NCI-H510A (cell line): ENCODE measurements around the gene ASAP3.
A peak's percentile ranks its signal among the peaks of the same experiment; 100 is the strongest.

Experiments
- DNase-seq: peaks from one replicate; lab custom pipeline; 2025; lab: John Stamatoyannopoulos, UW

ASAP3 gene

DNA sequence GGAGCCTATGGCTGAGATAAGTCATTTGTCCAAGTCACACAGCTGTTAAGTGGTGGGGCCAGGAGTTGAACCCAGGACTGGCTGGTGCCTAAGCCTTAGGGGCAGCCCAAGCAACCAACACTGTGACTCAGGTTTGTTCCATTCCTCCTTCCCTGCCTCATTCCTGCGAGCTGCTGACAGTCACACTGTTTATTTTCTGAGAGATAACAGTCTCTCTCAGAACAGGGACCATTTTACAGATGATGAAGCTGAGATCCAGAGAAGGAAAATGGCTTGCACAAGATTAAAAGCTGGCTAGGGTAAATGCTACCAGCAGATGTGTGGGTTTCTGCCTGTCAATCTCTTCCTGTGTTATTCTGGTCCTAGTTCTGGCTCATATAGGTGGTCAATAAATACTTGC is 35.1 kb downstream of the ASAP3 start:
- no peak for DNase-seq

DNA sequence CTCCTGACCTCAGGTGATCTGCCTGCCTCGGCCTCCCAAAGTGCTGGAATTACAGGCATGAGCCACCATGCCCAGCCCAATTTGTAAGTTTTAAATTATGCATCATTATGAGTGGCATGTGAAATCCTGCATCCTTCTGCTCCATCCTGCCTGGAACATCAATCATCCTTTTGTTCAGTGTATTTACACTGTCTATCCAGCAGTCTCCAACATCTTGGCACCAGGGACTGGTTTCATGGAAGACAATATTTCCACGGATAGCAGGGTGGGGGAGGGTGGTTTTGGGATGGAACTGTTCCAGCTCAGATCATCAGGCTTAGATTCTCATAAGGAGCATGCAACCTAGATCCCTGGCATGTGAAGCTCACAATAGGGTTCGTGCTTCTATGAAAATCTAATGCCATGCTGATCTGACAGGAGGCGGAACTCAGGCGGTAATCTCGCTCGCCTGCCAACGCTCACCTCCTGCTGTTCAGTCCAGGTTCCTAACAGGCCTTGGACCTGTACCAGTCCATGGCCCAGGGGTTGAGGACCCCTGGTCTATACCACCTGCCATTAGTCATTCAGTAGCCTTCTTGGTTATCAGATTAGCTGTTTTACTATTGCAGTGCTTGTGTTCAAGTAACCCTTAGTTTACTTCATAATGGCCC is 37.2 kb downstream of the ASAP3 start:
- DNase-seq, result no peak

DNA sequence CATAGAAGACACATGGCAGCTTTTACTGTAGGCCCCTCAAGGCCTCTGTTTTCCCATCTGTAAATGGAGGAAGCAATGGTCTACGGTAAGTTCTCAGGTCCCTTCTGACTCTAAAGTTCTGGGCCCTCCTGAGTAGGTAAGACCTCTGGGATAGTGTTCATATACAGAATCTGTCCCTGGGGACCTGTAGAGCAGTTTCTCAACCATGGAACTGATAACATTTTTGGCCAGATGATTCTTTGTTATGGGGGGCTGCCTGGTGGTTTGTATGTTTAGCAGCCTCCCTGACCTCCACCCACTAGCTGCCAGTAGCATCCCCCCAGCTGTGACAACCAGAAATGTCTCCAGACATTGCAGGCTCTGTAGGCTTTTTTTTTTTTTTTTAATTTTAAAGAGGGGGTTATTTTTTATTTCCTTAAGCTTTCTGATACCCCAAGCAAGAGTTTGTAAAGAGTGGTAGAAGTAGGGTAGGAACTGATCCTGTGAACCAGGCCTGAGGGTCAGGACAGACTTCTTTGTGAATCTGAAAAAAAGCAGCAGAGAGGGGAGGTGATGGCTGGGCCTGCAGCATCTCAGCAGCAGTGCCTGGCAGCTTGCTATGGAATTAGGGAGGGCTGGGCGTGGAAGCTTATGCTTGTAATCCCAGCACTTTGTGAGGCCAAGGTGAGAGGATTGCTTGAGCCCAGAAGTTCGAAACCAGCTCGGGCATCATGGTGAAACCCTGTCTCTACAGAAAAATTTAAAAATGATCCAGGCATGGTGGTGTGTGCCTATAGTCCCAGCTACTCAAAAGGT is 39.2 kb downstream of the ASAP3 start:
- no peak for DNase-seq

DNA sequence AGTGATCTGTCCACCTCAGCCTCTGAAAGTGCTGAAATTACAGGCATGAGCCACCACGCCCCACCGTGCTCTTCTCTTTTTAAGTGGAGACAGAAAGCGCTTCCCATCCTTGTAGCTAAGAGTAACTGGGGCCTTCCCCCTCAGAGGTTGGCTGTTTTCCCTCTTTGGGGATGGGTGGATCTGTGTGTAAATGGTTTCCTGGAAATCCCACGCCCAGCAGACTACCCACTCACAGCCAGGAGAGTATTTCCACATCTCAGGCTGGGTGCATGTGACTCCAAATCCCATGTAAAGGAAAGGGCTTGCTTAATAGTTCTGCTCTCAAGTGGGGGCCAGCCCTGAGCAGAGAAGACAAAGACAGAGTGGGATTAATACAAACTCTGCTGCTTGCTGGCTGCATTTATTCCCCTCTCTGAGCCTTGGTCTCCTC is 39.9 kb downstream of the ASAP3 start:
- DNase-seq, result no peak

DNA sequence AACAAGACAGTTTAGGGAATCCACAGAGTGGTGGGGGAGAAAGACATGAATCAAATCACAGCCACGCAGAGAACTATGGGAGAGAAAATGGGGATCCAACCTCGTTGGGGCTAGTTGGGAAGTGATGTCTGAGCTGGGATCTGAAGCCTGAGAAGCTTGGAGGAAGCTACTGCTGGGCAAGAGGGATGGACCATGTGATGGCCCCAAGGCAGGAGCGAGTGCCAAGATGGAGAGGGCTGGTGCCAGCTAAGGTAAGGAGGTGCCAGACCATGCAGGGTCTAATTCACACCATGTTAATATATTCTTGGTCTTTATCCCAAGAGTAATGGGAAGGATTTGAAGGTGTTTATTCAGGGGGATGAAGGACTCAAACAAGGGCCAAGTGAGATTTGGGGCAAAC is 41.2 kb downstream of the ASAP3 start:
- DNase-seq, result no peak

DNA sequence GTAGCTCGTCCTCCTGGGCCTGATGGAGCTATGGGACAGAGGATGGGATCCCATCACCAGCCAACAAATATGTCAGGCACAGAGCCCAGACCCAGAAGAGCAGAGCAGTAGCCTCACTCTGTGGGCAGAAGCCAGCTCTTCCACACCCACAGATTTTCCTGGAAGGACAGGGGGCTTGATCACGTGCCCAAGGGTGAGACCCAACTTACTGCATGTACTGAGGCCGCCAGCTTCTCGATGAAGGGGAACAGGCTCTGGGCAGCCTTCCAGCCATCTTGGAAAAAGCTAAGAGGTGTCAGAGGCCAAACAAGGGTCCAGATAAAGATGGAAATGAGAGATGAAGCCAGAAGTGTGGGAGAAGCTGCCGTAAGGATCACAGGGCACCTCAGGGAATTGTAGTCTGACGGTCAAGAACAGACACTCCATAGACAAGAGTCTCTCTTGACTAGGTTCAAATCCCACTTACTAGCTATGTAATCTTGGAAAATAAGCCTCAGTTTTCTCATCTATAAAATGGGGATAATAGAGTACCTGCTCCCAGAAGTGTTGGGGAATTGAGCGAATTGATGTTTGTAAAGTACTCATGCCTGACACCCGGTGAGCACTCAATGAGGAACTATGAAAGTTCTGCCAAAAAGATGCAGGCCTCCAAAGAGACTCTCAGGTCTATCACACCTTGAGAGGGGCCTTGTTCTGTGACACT is 42.4 kb downstream of the ASAP3 start:
- DNase-seq, result no peak

DNA sequence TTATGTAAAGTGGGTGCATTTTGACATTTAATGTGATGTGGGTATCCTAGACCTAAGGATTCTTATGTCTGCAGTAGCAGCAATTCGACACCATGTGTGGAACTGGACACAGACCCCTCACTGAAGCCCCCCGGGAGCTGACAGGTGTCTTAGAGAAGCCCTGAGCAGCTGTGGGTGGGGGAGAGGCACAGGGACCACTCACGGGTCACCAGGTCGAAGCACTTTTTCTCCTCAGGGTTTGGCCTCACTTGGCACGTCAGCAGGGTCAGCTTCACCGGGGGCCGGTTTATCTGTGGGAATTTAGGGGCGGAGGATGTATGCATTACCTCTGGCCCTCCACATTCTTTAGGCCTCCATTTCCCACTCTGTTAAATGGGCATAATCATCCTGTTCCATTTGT is 45.4 kb downstream of the ASAP3 start:
- no peak for DNase-seq

DNA sequence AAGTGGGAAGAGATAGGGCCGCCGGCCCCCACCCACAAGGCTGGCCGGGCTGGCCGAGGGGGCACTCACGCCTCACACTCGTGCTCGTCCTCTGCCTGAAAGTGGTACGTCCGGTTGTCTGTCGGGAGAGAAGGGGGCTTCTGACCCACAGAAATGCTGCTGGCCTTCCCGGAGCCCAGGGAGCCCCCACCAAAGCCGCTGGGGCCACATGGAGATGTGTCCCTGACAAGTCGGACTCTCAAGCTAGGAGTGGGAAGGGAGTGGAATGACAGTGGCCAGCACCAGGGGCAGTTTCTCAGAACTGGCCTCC is 46.7 kb downstream of the ASAP3 start:
- DNase-seq, result no peak

DNA sequence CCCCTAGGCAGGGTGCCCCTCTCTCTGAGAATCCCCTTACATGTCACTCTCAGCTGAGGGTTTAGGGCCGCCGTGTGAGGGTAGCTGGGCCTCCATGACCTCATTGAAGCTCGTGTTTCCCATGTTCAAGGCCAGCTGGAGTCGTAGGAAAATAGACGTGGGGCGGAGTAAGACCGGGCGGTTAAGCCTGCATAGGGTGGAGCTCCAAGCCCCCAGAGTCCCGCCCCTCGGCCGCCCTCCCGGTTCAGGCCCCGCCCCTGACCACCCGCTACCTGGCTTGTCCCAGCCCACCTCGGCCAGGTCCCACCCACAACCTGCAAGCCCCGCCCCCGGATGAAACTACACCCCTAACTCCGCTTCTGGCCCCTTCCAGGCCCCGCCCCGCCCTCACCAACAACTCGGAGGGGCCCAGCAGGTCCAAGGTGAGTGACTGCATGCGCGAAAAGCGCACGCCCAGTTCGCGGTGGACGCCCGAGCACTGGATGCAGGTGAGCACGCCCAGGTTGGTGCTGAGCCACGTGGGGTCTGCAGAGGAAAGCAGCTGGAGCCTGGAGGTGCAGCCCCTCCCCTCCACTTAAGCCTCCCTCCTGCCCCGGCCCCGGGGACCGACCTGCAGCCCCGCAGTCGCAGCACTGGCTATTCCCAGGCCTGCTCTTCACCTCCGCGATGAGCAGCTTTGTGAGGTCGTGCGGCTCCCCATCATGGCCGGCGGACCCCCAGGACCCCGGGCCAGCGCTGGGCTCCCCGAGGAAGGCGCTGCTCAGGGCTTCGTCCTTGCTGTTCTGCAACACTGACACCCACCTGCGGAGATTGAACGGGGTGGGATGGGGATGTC is 47.2 kb downstream of the ASAP3 start:
- no peak for DNase-seq

DNA sequence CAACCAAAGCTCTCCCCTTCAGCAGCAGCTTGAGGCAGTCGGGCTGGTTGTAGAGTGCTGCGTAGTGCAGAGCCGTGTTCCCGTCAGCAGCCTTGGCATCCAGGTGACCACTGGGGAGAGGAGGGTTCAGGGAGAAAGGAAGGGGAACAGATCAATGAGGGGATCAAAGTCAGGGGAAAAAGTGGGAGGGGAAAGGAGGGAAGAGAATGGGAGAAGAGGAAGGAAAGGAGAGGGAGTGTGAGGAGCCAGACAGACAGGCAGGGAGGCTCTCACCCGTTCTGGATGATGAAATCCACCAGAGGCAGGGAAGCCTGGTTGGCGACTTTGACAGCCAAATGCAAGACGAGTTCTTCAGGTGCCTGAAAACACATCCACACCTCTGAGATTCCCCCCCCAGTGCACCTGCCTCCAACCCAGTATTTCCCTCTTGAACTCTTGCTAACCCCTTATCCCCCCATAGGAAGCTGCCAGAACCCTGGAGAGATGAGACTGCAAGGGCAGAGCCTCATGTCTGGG is 49.7 kb downstream of the ASAP3 start:
- no peak for DNase-seq

DNA sequence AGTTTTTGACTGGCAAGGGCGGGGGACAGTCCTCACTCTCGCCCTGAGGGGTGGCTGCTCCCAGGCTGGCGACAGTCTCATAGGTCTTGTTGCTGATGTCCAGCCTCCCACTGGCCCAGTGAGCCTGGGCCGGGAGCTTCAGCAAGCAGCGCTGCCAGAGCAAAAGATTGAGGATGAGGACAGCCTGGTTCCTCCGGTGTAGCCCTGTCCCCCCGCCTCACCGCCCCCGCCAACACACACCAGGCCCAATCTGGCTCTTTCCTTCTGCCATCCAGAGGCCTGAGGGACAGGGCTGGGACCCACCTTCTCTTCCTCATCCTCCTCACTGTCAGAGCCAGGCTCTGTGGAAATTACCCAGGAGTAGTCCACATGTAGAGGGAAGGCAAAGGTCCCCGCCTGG is 50.9 kb downstream of the ASAP3 start:
- DNase-seq, result no peak

DNA sequence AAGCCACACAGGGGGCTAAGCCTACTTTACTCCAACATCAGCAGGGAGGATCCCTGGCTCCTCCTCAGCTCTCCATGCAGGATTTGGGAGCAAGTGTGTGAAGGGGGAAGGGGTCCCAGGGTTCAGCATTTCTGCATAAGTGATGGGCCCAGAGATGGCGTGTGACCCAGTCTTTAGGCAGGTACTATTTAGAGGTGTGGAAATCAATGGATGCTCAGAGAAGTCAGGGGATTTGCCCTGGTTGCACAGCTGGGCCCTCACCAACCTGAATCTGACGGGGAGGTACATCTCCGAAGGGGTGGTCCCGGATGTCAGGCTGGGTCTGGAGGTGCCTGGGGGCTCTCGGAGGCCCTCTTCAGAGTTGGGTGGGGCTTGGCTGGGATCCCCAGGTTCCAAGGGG is 52.5 kb downstream of the ASAP3 start:
- no peak for DNase-seq

DNA sequence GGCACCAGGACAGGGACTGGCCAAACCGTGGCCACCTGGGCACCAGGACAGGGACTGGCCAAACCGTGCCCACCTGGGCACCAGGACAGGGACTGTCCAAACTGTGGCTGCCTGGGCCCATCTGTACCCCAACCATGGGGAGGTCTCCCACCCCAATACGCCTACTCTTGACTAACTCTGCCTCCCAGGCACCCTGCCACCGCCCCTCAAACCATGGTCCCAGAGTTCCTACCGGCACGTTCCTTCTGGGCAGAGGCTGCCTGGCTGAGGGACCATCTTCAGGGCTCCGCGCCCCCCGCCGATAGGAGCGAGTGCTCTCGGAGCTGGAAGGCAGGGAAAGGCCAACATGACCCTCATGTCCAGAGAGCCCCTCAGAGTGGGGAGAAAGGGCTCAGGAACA is 53.2 kb downstream of the ASAP3 start:
- no peak for DNase-seq

DNA sequence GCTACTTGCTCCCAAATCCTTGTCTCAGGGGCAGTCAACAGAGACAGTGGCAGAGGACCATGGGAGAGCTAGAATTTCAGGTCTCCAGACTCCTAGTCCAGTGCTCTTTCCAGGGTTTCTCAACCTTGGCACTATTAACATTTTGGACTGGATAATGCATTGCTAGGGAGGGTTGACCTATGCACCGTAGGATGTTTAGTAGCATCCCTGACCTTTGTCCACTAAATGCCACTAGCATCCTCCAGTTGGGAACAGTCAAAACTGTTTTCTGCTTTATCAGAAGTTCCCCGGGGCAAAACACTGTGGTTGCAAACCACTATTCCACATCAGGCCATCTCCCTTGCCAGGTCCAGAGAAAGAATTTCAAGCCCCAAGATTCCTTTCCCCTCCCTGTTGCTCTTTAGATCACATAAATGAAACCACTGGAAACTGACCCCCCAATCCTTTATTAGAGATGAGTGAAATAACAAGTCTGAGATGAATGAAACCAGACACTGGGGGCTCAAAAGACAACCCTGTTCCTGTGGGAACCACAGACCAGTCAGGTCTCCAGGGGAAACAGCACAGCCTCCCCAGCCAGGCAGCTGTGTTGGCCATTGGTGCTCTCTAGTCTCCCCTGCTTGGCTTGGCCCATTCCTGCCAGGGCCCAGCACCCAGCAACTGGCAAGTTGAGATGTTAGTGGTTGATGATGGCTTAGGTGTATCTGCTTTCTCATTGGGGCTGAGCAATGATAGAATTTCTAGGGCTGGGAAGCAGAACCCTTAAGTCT is 55.7 kb downstream of the ASAP3 start:
- DNase-seq, result no peak

DNA sequence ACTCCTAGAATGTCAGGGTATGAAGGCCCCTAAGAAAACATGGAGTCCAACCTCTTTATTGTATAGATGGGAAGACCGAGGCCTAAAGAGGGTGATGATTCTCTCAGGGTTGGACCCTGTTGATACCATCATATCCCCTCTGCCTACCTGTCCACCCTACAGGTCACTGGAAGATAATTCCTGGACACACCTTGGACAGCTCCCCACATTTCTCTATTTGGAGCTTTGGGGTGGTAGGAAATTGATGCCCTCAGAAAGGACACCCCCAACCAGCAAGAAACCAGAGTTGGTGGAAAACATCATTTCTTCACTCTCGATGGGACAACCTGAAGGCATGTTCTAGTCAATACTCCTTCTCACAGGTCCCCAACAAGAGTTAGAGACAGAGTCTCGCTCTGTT is 56.4 kb downstream of the ASAP3 start:
- DNase-seq, result no peak

DNA sequence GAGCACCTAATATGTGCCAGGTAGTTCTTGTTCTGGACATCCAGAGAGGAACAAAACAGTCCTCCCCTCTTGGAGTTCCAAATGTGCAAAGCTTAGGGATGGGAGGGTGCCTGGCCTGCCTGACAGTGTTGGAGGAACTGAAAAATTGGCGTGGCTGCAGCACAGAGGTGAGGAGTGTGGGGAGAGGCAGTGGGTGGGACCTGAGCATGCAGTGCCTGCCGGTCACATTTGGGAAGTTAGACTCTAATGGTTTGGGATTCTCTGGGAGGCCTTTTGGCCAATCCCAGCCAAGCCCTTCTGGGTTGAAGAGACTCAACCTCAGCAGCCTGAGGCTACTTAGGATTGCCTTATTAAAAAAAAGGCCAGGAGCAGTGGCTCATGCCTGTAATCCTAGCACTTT is 57.2 kb downstream of the ASAP3 start:
- DNase-seq, result no peak

DNA sequence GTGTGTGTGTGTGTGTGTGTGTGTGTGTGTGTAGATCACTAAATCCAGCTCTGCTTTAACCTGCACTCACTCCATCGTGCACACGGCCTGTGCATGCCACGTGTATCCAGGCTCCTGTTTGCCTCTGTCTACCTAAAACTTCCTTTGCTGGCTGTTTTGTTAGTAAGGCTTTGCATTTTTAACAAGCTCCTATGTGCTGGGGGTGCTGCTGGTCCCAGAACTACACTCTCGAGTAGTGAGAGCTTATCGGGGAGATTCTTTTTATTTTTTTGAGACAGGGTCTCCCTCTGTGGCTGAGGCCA is 58.8 kb downstream of the ASAP3 start:
- DNase-seq, result no peak

DNA sequence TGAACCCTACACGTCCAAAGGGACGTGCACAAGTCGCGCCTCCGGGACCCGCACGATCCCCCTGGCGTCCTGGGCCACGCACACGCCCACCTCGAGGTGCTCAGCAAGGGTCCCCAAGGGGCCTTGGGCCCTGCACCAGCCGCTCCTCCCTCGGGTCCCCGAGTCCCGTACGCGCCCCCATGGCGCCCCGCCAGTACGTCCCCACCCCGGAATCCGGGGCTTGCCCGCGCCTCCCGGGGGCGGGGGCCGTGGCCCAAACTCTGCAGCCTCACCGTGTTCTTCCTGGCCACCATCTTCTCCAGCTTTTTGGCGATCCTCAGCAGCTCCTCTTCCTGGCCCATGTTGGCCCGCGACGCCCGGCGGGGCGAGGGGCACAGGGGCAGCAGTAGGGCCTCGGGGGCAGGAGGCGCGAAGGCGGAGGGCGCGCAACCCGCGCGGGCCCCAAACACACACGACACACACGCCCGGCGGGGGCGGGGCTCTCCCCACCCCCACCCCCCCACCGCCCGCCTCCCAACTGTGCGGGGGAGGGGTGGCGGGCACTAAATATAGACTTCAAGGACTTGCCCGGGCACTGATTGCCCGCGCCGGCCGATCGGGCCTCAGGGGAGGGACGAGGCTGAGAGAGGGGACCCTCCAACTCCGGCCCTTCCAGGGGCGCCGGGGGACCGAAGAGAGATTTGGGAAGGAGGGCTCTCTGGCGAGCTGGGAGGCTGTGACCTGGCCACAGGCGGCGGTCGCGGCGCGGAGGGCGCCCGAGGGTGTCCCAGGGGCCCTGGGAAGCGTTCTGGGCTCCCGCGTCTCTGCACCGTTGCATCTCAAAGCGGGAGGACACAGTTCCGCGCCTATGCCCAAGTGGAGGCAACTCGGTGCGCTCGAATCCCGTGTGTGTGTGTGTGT is 59.4 kb downstream of the ASAP3 start, which contains the start of gene TCEA3:
TSS of gene TCEA3 (minus strand) at position 456 of the 900 bp plus-strand sequence. CDS start at position 341, 115 bp downstream.
- peak; percentile 50 for DNase-seq

DNA sequence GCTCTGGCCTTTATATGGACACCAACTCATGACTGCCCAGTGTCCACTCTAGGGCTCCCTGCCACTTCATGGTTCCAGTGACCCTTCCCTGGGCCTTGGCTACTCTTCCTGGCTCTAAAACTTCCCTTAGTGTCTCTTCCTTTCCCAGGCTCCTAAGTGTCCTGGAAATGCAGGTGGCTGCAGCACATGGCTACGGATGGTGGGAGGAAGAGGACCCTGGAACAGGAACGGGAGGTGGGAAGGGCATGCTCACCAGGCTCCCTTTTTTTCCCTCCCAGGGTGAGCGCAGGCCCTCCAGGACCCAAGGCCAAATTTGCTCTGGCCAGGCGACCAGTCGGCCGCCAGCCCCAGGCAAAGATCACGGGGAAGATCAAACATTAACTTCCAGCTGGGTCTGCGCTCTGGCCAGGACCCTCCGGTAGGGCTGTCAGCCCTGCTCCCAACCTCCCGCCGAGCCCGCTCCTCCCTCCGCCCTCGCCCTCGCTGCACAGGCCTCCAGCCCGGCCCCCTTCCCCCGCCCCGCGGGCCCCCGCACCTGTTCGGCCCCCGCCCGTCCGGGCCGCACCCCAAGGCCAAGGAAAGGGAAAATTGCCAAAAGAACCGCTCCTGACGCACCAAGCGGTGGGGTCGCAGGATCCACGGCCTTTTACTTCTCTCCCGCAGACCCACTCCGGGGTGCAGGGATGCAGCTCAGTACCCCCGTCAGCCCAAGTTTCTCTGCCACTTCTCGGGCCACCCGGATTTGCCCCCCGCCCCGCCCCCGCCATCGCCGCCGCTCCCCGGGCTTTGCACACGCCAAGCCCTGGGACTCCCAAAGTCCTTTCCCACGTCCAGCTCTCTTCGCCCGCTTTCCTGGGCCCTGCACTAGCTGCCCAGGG is 60.3 kb downstream of the ASAP3 start:
- no peak for DNase-seq
